NCI-H460 (cell line): ENCODE data around the gene TMEM236. TPM values are rescaled to one million over a fixed set of nuclear protein-coding genes. Genes with fewer than 3 reads are reported as not detected.
"Not testable (repeated sequence)": the region's sequence is repeated elsewhere in the genome, so short reads cannot be mapped to it uniquely, and the experiment has no call there.

Experiments used
- DNase-seq: peaks from one replicate; pipeline ENCODE4 v3.0.0-alpha.2; 2016; ENCODE audit warnings: low read depth; ENCODE audit errors: extremely low read depth
- polyA plus RNA-seq: library from polyadenylated mRNA; depleted of rRNA; stranded (reverse); fragments of >200 nt; gene quantifications from 2 replicates; pipeline ENCODE4 v1.2.3, GENCODE V29; 2014; cell fraction: nucleus; rRNA removed
- total RNA-seq: library from RNA; depleted of rRNA; stranded (reverse); fragments of >200 nt; shearing (Covaris generic); gene quantifications from 2 replicates; pipeline ENCODE4 v1.2.3, GENCODE V29; 2014; rRNA removed

TMEM236 gene
- total RNA-seq, result 0.10 and 0.17 TPM in 2 replicates
- 0.01 and 0.05 TPM in 2 replicates for polyA plus RNA-seq

- DNase-seq, result no peak
Measured at GRCh38 chr10:17751781-17752445, at the start of gene TMEM236. TSS of gene TMEM236 (plus strand) at chr10:17752201. CDS start at chr10:17752296, 95 bp downstream.

GRCh38 chr10:17703706-17704105 is 48.3 kb upstream of the TMEM236 start:
- DNase-seq, result no peak

- no peak for DNase-seq
Measured at GRCh38 chr10:17708821-17709220, 43.2 kb upstream of the TMEM236 start.

- DNase-seq, result no peak
Measured at GRCh38 chr10:17709492-17709891, 42.5 kb upstream of the TMEM236 start.

- no peak for DNase-seq
Measured at GRCh38 chr10:17710181-17710580, 41.8 kb upstream of the TMEM236 start.

GRCh38 chr10:17712053-17712452 is 39.9 kb upstream of the TMEM236 start:
- DNase-seq, result no peak

GRCh38 chr10:17712717-17713471 is 39.1 kb upstream of the TMEM236 start:
- no peak for DNase-seq

GRCh38 chr10:17713758-17714157 is 38.2 kb upstream of the TMEM236 start:
- no peak for DNase-seq

- no peak for DNase-seq
Measured at GRCh38 chr10:17716161-17716560, 35.8 kb upstream of the TMEM236 start.

GRCh38 chr10:17722317-17723014 is 29.5 kb upstream of the TMEM236 start:
- DNase-seq, result not testable (repeated sequence)

- DNase-seq, result no peak
Measured at GRCh38 chr10:17725703-17726102, 26.3 kb upstream of the TMEM236 start.

- DNase-seq, result no peak
Measured at GRCh38 chr10:17729630-17730029, 22.4 kb upstream of the TMEM236 start.

GRCh38 chr10:17730667-17731066 is 21.3 kb upstream of the TMEM236 start:
- no peak for DNase-seq

- DNase-seq, result no peak
Measured at GRCh38 chr10:17731331-17732020, 20.5 kb upstream of the TMEM236 start.

GRCh38 chr10:17733620-17734019 is 18.4 kb upstream of the TMEM236 start:
- DNase-seq, result no peak

- no peak for DNase-seq
Measured at GRCh38 chr10:17734432-17735080, 17.4 kb upstream of the TMEM236 start.

- no peak for DNase-seq
Measured at GRCh38 chr10:17735166-17735941, 16.6 kb upstream of the TMEM236 start.

GRCh38 chr10:17736223-17736622 is 15.8 kb upstream of the TMEM236 start:
- no peak for DNase-seq
